Neural progenitor cell (in vitro differentiated cells): ENCODE results near the gene PDE7B.

Source experiments
- CTCF ChIP-seq: fragments of 200-600 bp; sonication (generic); IDR thresholded peaks from 2 replicates; pipeline ENCODE4 v1.5.1; 2017; ENCODE audit warnings: antibody characterized with exemption, mild to moderate bottlenecking
- EZH2phosphoT487 ChIP-seq: fragments of 200-600 bp; sonication (generic); IDR thresholded peaks from 2 replicates; pipeline ENCODE4 v1.6.1; 2017; ENCODE audit warnings: antibody characterized with exemption

GRCh38 chr6:136225496-136225895 lies 374.0 kb downstream of the PDE7B start:
- TF ChIP-seq CTCF, result no peak
- TF ChIP-seq EZH2phosphoT487, result no peak
